ENCODE data around the gene DERA.
"Not testable (repeated sequence)": the region's sequence is repeated elsewhere in the genome, so short reads cannot be mapped to it uniquely, and the experiment has no call there.

The DERA gene

GRCh38 chr12:15904378-15904920 lies 6.7 kb upstream of the DERA start:
- H3K4me3 ChIP-seq, result no peak overlapping the region
- H3K27ac ChIP-seq, result peak overlapping the region in 1 of 2 donors; percentile 52
- DNase-seq (ENCODE audit: low spot score), result no peak
- TF ChIP-seq, protein P1, sequence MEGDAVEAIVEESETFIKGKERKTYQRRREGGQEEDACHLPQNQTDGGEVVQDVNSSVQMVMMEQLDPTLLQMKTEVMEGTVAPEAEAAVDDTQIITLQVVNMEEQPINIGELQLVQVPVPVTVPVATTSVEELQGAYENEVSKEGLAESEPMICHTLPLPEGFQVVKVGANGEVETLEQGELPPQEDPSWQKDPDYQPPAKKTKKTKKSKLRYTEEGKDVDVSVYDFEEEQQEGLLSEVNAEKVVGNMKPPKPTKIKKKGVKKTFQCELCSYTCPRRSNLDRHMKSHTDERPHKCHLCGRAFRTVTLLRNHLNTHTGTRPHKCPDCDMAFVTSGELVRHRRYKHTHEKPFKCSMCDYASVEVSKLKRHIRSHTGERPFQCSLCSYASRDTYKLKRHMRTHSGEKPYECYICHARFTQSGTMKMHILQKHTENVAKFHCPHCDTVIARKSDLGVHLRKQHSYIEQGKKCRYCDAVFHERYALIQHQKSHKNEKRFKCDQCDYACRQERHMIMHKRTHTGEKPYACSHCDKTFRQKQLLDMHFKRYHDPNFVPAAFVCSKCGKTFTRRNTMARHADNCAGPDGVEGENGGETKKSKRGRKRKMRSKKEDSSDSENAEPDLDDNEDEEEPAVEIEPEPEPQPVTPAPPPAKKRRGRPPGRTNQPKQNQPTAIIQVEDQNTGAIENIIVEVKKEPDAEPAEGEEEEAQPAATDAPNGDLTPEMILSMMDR (IDR thresholded peaks at IDR 0.05), result no peak

- Histone ChIP-seq H3K4me3 (peak overlapping the region; percentile 81), H3K27ac (peak overlapping the region in 1 of 2 donors; percentile 76)
- no peak for DNase-seq (ENCODE audit: low spot score)
- TF ChIP-seq, protein P1 (IDR thresholded peaks at IDR 0.05), result no peak
Measured at GRCh38 chr12:15910468-15910863, 666 bp upstream of the DERA start.

GRCh38 chr12:15911931-15912330 lies 799 bp downstream of the DERA start:
- peak overlapping the region; percentile 81 for H3K4me3 ChIP-seq
- H3K27ac ChIP-seq; DNase-seq (ENCODE audit: low spot score): not testable (repeated sequence)

DNA sequence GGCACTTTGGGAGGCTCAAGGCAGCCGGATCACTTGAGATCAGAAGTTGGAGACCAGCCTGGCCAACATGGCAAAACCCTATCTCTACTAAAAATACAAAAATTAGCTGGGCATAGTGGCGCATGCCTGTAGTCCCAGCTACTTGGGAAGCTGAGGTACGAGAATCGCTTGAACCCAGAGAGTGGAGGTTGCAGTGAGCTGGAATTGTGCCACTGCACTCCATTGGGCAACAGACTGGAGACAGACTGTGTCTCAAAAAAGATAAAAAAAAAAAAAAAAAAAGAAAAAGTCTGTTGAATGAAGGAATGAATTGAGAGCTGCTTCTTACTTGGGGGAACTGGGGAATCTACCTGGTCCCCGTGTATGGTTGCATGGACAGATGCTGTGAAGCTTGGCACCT lies 3.0 kb downstream of the DERA start:
- not testable (repeated sequence) for DNase-seq (ENCODE audit: low spot score); H3K4me3 ChIP-seq; H3K27ac ChIP-seq

DNA sequence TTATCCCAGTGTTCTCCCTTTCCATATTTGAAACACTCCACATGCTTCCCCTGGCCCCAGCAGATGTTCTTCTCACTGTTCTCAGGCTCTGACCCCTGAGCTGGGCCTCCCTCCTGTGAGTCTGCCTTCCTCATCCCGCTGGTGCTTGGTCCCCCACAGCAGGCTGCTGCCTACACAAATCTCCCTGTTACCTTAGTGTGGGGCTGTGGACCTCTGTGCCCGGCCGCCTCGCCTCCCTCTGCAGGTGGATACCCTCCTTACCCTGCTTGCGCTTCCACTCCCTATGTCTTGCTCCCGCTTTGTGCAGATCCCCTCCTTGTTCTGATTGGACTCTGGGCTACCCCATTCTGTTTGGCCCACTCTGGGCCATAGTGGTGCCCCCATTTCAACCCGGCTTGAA lies 6.9 kb downstream of the DERA start:
- DNase-seq (ENCODE audit: low spot score), result no peak
- Histone ChIP-seq H3K27ac (no peak overlapping the region), H3K4me3 (no peak overlapping the region)
- TF ChIP-seq, protein P1 (IDR thresholded peaks at IDR 0.05), result no peak

GRCh38 chr12:15919418-15919817 lies 8.3 kb downstream of the DERA start:
- TF ChIP-seq, protein P1 (IDR thresholded peaks at IDR 0.05), result no peak
- Histone ChIP-seq H3K4me3 (no peak overlapping the region), H3K27ac (no peak overlapping the region)
- no peak for DNase-seq (ENCODE audit: low spot score)

- DNase-seq (ENCODE audit: low spot score), result no peak
- TF ChIP-seq, protein P1 (IDR thresholded peaks at IDR 0.05), result no peak
Measured at GRCh38 chr12:15924956-15925355, 13.8 kb downstream of the DERA start.

DNA sequence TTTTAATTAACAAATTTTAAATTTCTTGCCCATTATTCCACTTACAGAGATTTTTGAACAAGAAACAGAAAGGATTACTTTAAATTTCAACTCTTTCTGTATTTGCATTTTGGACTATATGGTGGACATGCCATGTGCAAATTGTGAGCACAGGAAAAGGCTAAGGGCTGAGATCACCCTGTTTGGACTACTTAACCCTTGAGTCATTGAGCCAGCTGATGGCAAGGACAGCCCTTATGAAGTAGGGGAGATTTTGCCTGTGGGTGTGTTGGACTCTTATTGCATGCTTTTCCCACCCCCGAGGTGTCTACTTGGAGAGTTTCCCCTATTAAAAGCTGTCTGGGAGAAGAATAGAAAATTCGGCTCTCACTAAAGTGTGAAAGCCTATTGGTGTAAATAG lies 17.2 kb downstream of the DERA start:
- Histone ChIP-seq H3K4me3 (no peak overlapping the region), H3K27ac (no peak overlapping the region)
- TF ChIP-seq, protein P1 (IDR thresholded peaks at IDR 0.05), result no peak
- DNase-seq (ENCODE audit: low spot score), result no peak

More at GRCh38 chr12:15924956-15925355, 13.8 kb downstream of the DERA start:
- no peak overlapping the region for H3K4me3 ChIP-seq
- no peak overlapping the region for H3K27ac ChIP-seq
